DOHH2 (cell line): ENCODE results near the gene UMODL1.

ENCODE experiments used
- H3F3A ChIP-seq: fragments of 200-600 bp; sonication (generic), shearing (Covaris generic); 2 replicates; pipeline ENCODE4 v1.6.0; 2016; ENCODE audit warnings: antibody characterized with exemption, mild to moderate bottlenecking; ENCODE audit not compliant: control insufficient read depth, insufficient read depth
- H3K27ac ChIP-seq: fragments of 200-600 bp; sonication (generic); 2 replicates; pipeline ENCODE4 v1.5.1; 2014; ENCODE audit warnings: low read depth, mild to moderate bottlenecking, low read length, moderate library complexity
- H3K27me3 ChIP-seq: fragments of 200-600 bp; sonication (generic); 2 replicates; pipeline ENCODE4 v1.6.1; 2014; ENCODE audit warnings: mild to moderate bottlenecking, low read length, mixed read lengths; ENCODE audit not compliant: control insufficient read depth
- H3K36me3 ChIP-seq: fragments of 200-600 bp; sonication (generic); 2 replicates; pipeline ENCODE4 v1.6.1; 2014; ENCODE audit warnings: mild to moderate bottlenecking, low read length, moderate library complexity, mixed read lengths; ENCODE audit not compliant: control insufficient read depth
- H3K4me1 ChIP-seq: fragments of 200-600 bp; sonication (generic); 2 replicates; pipeline ENCODE4 v1.6.1; 2014; ENCODE audit warnings: mild to moderate bottlenecking, low read length, mixed read lengths; ENCODE audit not compliant: control insufficient read depth
- H3K4me2 ChIP-seq: fragments of 200-600 bp; sonication (generic); 2 replicates; pipeline ENCODE4 v1.6.0; 2014; ENCODE audit warnings: mild to moderate bottlenecking, low read length, moderate library complexity
- H3K4me3 ChIP-seq: fragments of 200-600 bp; sonication (generic); 2 replicates; pipeline ENCODE4 v1.5.1; 2014; ENCODE audit warnings: mild to moderate bottlenecking, low read length, mixed read lengths
- H3K79me2 ChIP-seq: fragments of 200-600 bp; sonication (generic); 2 replicates; pipeline ENCODE4 v1.6.1; 2014; ENCODE audit warnings: mild to moderate bottlenecking, low read length, mixed read lengths; ENCODE audit not compliant: control insufficient read depth
- H3K9me2 ChIP-seq: fragments of 200-600 bp; sonication (generic); replicated peaks from 2 replicates; pipeline ENCODE4 v1.6.1; 2014; ENCODE audit warnings: mild to moderate bottlenecking, low read length, mixed read lengths; ENCODE audit not compliant: control insufficient read depth
- H3K9me3 ChIP-seq: fragments of 200-600 bp; sonication (generic); 2 replicates; pipeline ENCODE4 v1.6.1; 2014; ENCODE audit warnings: antibody characterized with exemption, low read length, mixed read lengths; ENCODE audit not compliant: control insufficient read depth, insufficient read depth
- H4K20me1 ChIP-seq: fragments of 200-600 bp; sonication (generic); 2 replicates; pipeline ENCODE4 v1.6.0; 2014; ENCODE audit warnings: low read depth, mild to moderate bottlenecking, antibody characterized with exemption, low read length, moderate library complexity; ENCODE audit not compliant: control insufficient read depth, insufficient read depth
- CTCF ChIP-seq: fragments of 200-600 bp; sonication (generic); IDR thresholded peaks from one replicate; pipeline ENCODE4 v1.5.1; 2014; ENCODE audit warnings: antibody characterized with exemption, mild to moderate bottlenecking, low read depth, low read length; ENCODE audit not compliant: poor library complexity, severe bottlenecking
- EZH2phosphoT487 ChIP-seq: fragments of 200-600 bp; sonication (generic); IDR thresholded peaks from 2 replicates; pipeline ENCODE4 v1.6.1; 2017; ENCODE audit warnings: borderline replicate concordance, mild to moderate bottlenecking, antibody characterized with exemption, low read length, moderate library complexity, mixed read lengths

UMODL1 gene

GRCh38 chr21:42169758-42170157 lies 98.6 kb downstream of the UMODL1 start:
- Histone ChIP-seq H3K79me2 (no peaks in the 10 kb centered on the region), H3K27ac (no peak overlapping the region), H3K9me3 (peaks cover 4% of the 10 kb centered on the region; the same call in 1 of the 2 replicates), H3K27me3 (no peaks in the 10 kb centered on the region), H3K4me1 (peaks cover 26% of the 10 kb centered on the region), H3K9me2 (no peaks in the 10 kb centered on the region), H3K4me2 (no peak overlapping the region), H4K20me1 (no peaks in the 10 kb centered on the region), H3K4me3 (no peak overlapping the region), H3F3A (no peaks in the 10 kb centered on the region), H3K36me3 (no peaks in the 10 kb centered on the region)
- TF ChIP-seq EZH2phosphoT487: no peak
- TF ChIP-seq CTCF: no peak

GRCh38 chr21:42171091-42172053 lies 100.3 kb downstream of the UMODL1 start:
- Histone ChIP-seq H3K79me2 (no peaks in the 10 kb centered on the region), H4K20me1 (no peaks in the 10 kb centered on the region), H3K27ac (no peak overlapping the region), H3K9me2 (no peaks in the 10 kb centered on the region), H3K9me3 (peaks cover 4% of the 10 kb centered on the region; the same call in 1 of the 2 replicates), H3K4me1 (peaks cover 26% of the 10 kb centered on the region), H3F3A (no peaks in the 10 kb centered on the region), H3K36me3 (no peaks in the 10 kb centered on the region), H3K27me3 (peaks cover 3% of the 10 kb centered on the region; the same call in 1 of the 2 replicates), H3K4me2 (peak overlapping the region; percentile 51), H3K4me3 (peak overlapping the region; percentile 20; the same call in 1 of the 2 replicates)
- TF ChIP-seq CTCF (no peak), EZH2phosphoT487 (no peak)

GRCh38 chr21:42172596-42173483 lies 101.7 kb downstream of the UMODL1 start:
- Histone ChIP-seq H3K4me3 (no peak overlapping the region), H4K20me1 (no peaks in the 10 kb centered on the region), H3K79me2 (no peaks in the 10 kb centered on the region), H3K4me2 (no peak overlapping the region), H3K27ac (no peak overlapping the region), H3F3A (no peaks in the 10 kb centered on the region), H3K27me3 (peaks cover 9% of the 10 kb centered on the region), H3K4me1 (peaks cover 26% of the 10 kb centered on the region), H3K36me3 (no peaks in the 10 kb centered on the region), H3K9me2 (no peaks in the 10 kb centered on the region), H3K9me3 (peaks cover 4% of the 10 kb centered on the region; the same call in 1 of the 2 replicates)
- TF ChIP-seq EZH2phosphoT487 (no peak), CTCF (no peak)
